CD4-positive, alpha-beta T cell (primary cell): ENCODE measurements around the gene BCAR1. TPM values are rescaled to one million over a fixed set of nuclear protein-coding genes. Genes with fewer than 3 reads are reported as not detected.

ENCODE experiments used
- ATAC-seq: fragments of 200-7000 bp; cut with Tn5 transposase; one replicate; pipeline ENCODE4 v1.10.0; 2022; ENCODE audit warnings: mild to moderate bottlenecking; ENCODE audit not compliant: poor library complexity
- CTCF ChIA-PET: fragments of 350-600 bp; sonication (Branson Sonifier 250); formaldehyde crosslinking; loops from one replicate; lab custom pipeline; 2021; ENCODE audit warnings: antibody characterized with exemption, inconsistent platforms; lab: Charles Lee
- POLR2A ChIA-PET: fragments of 350-600 bp; sonication (Branson Sonifier 250); formaldehyde crosslinking; loops from one replicate; lab custom pipeline; 2021; ENCODE audit warnings: antibody characterized with exemption, inconsistent platforms; lab: Charles Lee
- DNase-seq, 14 experiments: peaks; one replicate each; pipeline ENCODE4 v3.0.0-alpha.2; 2013 to 2020; ENCODE audit warnings: mixed read lengths in 2 of 14
- H3K27ac ChIP-seq, 2 donors: one replicate each; pipeline versions ENCODE4 v1.5.1 to v1.7.0; 2013; ENCODE audit warnings: low read length in 2 of 2, low read depth in 1 of 2, mild to moderate bottlenecking in 1 of 2
- H3K27me3 ChIP-seq, 2 experiments: 1 replicate in 1 of 2; 2 replicates in 1 of 2; pipeline versions ENCODE4 v1.6.1 to v1.7.0; 2013; ENCODE audit warnings: low read length in 2 of 2, control low read depth in 1 of 2, mild to moderate bottlenecking in 1 of 2, moderate library complexity in 1 of 2; ENCODE audit not compliant: insufficient read depth in 2 of 2, control insufficient read depth in 1 of 2
- H3K36me3 ChIP-seq: one replicate; pipeline ENCODE4 v1.6.1; 2013; ENCODE audit warnings: low read length, control low read depth; ENCODE audit not compliant: insufficient read depth
- H3K4me1 ChIP-seq: one replicate; pipeline ENCODE4 v1.6.1; 2013; ENCODE audit warnings: low read length, control low read depth; ENCODE audit not compliant: insufficient read depth
- H3K4me3 ChIP-seq: one replicate; pipeline ENCODE4 v1.5.1; 2013; ENCODE audit warnings: mild to moderate bottlenecking, low read length, moderate library complexity
- H3K9me3 ChIP-seq, 2 experiments: 1 replicate in 1 of 2; 2 replicates in 1 of 2; pipeline versions ENCODE4 v1.6.1 to v1.7.0; 2013; ENCODE audit warnings: low read length in 2 of 2, mild to moderate bottlenecking in 2 of 2, control low read depth in 1 of 2, moderate library complexity in 1 of 2; ENCODE audit not compliant: control insufficient read depth in 1 of 2, insufficient read depth in 1 of 2
- H3K27ac Mint-ChIP-seq: one replicate; pipeline ENCODE4 v1.8.0; 2020; ENCODE audit warnings: mixed read lengths
- H3K27me3 Mint-ChIP-seq: one replicate; pipeline ENCODE4 v1.8.0; 2021; ENCODE audit warnings: mixed read lengths
- H3K36me3 Mint-ChIP-seq: one replicate; pipeline ENCODE4 v1.8.0; 2021; ENCODE audit warnings: low read depth, mixed read lengths
- H3K4me1 Mint-ChIP-seq: one replicate; pipeline ENCODE4 v1.8.0; 2021; ENCODE audit warnings: low read depth, mixed read lengths
- H3K4me3 Mint-ChIP-seq: one replicate; pipeline ENCODE4 v1.8.0; 2020; ENCODE audit warnings: mild to moderate bottlenecking, mixed read lengths
- H3K9me3 Mint-ChIP-seq: one replicate; pipeline ENCODE4 v1.8.0; 2020; ENCODE audit warnings: mixed read lengths
- intact Hi-C, 2 experiments: fragments of 100-400 bp; cut with DNase I in 1 of 2; cut with micrococcal nuclease in 1 of 2; formaldehyde crosslinking; loops; one replicate each; pipeline versions ENCODE4 v1.15.1 to v1.9.0; 2023 to 2025; cut with DNase I, micrococcal nuclease
- total RNA-seq, 174 experiments: library from RNA in 2 of 174; stranded (reverse) in 2 of 174; gene quantifications; one replicate each; pipeline ENCODE4 v1.2.3 and lab custom pipeline; 2021 to 2026
- TF ChIP-seq, protein P1 (sequence below): fragments of 200-600 bp; IDR thresholded peaks from one replicate; pipeline ENCODE4 v1.8.0; 2022; ENCODE audit warnings: antibody characterized with exemption, mild to moderate bottlenecking

Gene BCAR1
- total RNA-seq, 2 experiments from 2014 or later = 0.08 to 0.17 TPM

DNA sequence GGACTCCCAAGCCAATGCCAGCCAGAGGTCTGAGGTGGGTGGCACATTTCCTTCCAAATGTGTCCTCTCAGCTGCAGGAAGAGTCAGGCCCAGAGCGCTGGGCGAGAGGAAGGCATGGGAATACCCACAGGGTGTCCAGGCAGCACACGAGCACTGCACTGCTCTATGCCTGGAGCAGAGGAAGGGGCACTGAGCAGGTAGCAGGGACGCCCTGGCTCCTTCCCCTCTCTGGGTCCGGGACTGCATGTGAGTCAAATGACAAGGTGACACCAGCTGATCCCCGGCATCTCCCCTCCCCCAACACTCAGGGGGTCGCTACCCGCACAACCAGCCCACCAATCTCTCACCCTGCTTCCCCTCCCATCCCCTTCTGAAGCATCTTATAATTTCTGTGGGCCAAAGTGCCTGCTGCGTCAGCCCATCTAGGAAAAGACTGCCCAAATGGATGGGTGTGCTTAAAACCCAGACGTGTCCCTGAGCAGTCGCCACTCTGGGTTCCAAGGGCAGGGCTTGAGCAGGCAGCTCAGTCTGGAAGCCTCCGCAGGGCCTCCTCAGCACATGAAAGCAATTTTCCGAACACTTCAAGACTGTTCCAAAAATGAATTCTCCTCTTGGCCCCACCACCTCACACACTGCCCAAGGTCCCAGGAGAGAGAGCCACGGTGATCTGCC lies 12.0 kb upstream of the BCAR1 start:
- POLR2A ChIA-PET = no interaction called here
- H3K27me3 Mint-ChIP-seq = peaks cover 49% of the 10 kb centered on the region
- no peak for ATAC-seq

DNA sequence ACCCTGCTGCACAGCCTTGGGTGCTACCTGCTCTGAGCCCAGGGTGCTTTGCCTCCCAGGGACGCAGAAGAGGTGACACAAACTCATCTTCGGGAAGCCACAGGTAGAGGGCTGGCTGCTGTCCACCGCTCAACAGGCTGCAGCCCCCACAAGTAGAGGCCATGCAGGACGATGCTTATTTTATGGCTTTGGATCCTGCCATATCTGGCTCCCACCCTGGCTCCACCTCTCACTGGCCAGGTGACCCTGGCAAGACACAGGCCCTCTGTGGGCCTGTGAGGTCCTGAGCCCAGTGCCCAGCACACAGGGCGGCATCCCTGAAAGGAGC lies 11.3 kb upstream of the BCAR1 start:
- Histone ChIP-seq H3K9me3 (peaks cover 0 to 20% of the 10 kb centered on the region in 2 experiments), H3K36me3 (no peaks in the 10 kb centered on the region), H3K27me3 (peaks cover 36 to 52% of the 10 kb centered on the region in 2 experiments), H3K4me1 (peaks cover 15% of the 10 kb centered on the region), H3K27ac (no peak overlapping the region), H3K4me3 (no peak overlapping the region)
- TF ChIP-seq, protein P1, sequence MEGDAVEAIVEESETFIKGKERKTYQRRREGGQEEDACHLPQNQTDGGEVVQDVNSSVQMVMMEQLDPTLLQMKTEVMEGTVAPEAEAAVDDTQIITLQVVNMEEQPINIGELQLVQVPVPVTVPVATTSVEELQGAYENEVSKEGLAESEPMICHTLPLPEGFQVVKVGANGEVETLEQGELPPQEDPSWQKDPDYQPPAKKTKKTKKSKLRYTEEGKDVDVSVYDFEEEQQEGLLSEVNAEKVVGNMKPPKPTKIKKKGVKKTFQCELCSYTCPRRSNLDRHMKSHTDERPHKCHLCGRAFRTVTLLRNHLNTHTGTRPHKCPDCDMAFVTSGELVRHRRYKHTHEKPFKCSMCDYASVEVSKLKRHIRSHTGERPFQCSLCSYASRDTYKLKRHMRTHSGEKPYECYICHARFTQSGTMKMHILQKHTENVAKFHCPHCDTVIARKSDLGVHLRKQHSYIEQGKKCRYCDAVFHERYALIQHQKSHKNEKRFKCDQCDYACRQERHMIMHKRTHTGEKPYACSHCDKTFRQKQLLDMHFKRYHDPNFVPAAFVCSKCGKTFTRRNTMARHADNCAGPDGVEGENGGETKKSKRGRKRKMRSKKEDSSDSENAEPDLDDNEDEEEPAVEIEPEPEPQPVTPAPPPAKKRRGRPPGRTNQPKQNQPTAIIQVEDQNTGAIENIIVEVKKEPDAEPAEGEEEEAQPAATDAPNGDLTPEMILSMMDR = no peak
- Mint-ChIP-seq H3K9me3 (no peaks in the 10 kb centered on the region), H3K4me1 (no peaks in the 10 kb centered on the region), H3K4me3 (peak overlapping the region; percentile 38), H3K27me3 (peaks cover 52% of the 10 kb centered on the region), H3K27ac (no peak overlapping the region), H3K36me3 (no peaks in the 10 kb centered on the region)
- ChIA-PET POLR2A (no interaction called here), CTCF (no interaction called here)
- no peak for DNase-seq
- ATAC-seq = no peak
- intact Hi-C loops = no loop called here

More for the DNA sequence above, 12.0 kb upstream of the BCAR1 start:
- CTCF ChIA-PET = no interaction called here
- H3K4me3 ChIP-seq = no peak overlapping the region
- TF ChIP-seq, protein P1 = no peak
- peaks cover 0 to 20% of the 10 kb centered on the region in 2 experiments for H3K9me3 ChIP-seq
- no peaks in the 10 kb centered on the region for H3K4me1 Mint-ChIP-seq
- no peaks in the 10 kb centered on the region for H3K36me3 Mint-ChIP-seq
- peaks cover 15% of the 10 kb centered on the region for H3K4me1 ChIP-seq
- H3K27me3 ChIP-seq = peaks cover 32 to 50% of the 10 kb centered on the region in 2 experiments
- H3K36me3 ChIP-seq = no peaks in the 10 kb centered on the region
- H3K27ac ChIP-seq = no peak overlapping the region
- intact Hi-C loops = no loop called here
- H3K4me3 Mint-ChIP-seq = peak overlapping the region; percentile 38
- DNase-seq = peak in 1 of 14 experiments; percentile 8
- H3K27ac Mint-ChIP-seq = no peak overlapping the region
- H3K9me3 Mint-ChIP-seq = no peaks in the 10 kb centered on the region

DNA sequence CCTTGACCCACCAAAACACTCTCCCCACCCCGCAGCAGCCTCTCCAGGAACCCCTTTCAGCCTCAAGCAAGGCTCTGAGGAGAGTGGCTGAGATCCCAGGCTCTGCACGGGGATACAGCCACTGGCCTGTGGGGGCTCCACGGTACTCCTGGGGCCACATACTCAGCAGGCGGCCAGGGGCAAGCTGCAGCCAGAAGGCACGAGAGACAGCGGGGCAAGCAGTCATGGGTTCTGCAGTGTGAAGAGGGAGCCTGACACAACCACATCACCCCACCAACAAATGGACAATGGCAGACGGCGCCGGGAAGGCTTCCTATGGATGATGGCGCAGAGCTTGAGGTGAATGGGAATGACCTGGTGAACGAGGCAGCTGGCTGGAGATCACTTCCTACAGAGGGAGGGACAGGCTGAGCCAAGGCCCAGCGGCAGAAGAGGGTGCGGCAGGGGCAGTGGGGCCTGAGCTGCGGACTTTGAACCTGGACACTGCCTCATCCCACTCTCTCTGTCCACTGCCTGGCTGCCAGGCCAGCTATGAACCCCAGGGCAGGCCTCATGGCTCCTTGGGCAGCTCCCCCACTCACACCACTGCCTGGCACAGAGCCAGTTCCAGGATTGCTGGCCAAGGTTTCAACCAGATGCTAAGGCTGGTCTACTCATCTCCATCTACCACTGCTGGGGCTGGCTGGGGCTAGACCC lies 10.8 kb upstream of the BCAR1 start:
- Histone ChIP-seq H3K9me3 (peaks cover 0 to 20% of the 10 kb centered on the region in 2 experiments), H3K27ac (no peak overlapping the region), H3K4me3 (no peak overlapping the region), H3K4me1 (peaks cover 15% of the 10 kb centered on the region), H3K36me3 (no peaks in the 10 kb centered on the region), H3K27me3 (peaks cover 37 to 47% of the 10 kb centered on the region in 2 experiments)
- DNase-seq (peak in 1 of 14 experiments; percentile 6), ATAC-seq (no peak)
- Mint-ChIP-seq H3K27ac (no peak overlapping the region), H3K27me3 (peaks cover 55% of the 10 kb centered on the region), H3K36me3 (no peaks in the 10 kb centered on the region), H3K4me3 (no peak overlapping the region), H3K9me3 (no peaks in the 10 kb centered on the region), H3K4me1 (no peaks in the 10 kb centered on the region)
- ChIA-PET POLR2A (no interaction called here), CTCF (no interaction called here)
- TF ChIP-seq, protein P1 = no peak
- intact Hi-C loops = no loop called here
